Esophagus muscularis mucosa (tissue), 3 donors: Measurements from ENCODE around the gene HSCB.

Experiments
- CTCF ChIP-seq, 3 experiments: fragments of 200-600 bp in 2 of 3; fragments of 450-650 bp in 1 of 3; sonication (generic) in 2 of 3; IDR thresholded peaks; one replicate each; pipeline ENCODE4 v1.5.1; 2017 to 2019; ENCODE audit warnings: antibody characterized with exemption in 3 of 3, mild to moderate bottlenecking in 2 of 3, moderate library complexity in 1 of 3
- POLR2A ChIP-seq: fragments of 450-650 bp; IDR thresholded peaks from one replicate; pipeline ENCODE4 v1.6.1; 2017; ENCODE audit warnings: antibody characterized with exemption, moderate library complexity, mild to moderate bottlenecking, low read depth
- POLR2AphosphoS5 ChIP-seq, 2 donors: sonication (generic); formaldehyde crosslinking; IDR thresholded peaks; one replicate each; pipeline ENCODE4 v1.6.1; 2017; ENCODE audit warnings: antibody characterized with exemption in 2 of 2

DNA sequence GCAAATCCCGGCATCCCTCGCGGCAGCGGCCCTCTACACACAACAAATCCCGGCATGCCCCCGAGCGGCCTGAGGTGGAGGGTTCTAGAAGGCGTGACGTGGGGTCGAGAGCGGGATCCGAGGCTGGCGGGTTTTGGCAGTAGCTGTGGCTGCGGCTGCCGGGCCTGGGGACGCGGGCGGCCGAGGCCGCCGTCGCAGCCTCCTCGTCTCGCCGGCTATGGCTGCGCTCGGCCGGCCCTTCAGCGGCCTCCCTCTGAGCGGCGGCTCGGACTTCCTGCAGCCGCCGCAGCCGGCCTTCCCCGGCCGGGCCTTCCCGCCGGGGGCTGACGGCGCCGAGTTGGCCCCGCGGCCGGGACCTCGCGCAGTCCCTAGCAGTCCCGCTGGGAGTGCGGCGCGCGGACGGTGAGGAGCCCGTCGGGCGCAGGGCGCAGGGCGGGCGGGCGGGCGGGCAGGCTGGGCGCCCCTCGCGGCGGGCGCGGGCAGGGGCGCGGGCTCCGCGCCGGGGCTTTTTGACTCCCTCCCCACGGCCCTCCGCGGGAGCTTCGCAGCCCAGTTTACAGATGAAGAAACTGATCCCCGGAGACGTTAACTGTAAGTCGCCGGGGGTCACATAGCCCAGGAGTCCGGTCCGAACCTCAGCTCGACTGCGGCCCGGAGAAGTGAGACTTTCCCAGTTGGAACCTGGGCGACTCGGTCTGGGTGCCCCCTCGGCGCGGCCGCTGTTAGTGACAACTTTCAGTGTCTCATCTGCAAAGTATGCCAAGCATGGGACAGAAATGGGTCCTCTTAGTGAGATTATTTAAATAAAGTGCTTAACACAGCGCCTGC lies 31.0 kb downstream of the HSCB start, which contains the start of gene CCDC117:
- peak in 2 of 3 experiments; percentile 30 for TF ChIP-seq CTCF (IDR thresholded peaks at IDR 0.05)
- peak; percentile 72 for TF ChIP-seq POLR2A
- TF ChIP-seq POLR2AphosphoS5 (IDR thresholded peaks at IDR 0.05), result peak; percentile 92 to 99
